ENCODE results near the gene ARFGAP1. TPM values are rescaled to one million over a fixed set of nuclear protein-coding genes. Genes with fewer than 3 reads are reported as not detected.

Gene ARFGAP1
- total RNA-seq, 2 donors from 2014 or later: 32.1 to 50.3 TPM

GRCh38 chr20:63322146-63322932, 49.7 kb downstream of the ARFGAP1 start:
- ATAC-seq: no peak
- intact Hi-C loops (cut with DNase I): no loop called here
- peak; percentile 10 for DNase-seq

DNA sequence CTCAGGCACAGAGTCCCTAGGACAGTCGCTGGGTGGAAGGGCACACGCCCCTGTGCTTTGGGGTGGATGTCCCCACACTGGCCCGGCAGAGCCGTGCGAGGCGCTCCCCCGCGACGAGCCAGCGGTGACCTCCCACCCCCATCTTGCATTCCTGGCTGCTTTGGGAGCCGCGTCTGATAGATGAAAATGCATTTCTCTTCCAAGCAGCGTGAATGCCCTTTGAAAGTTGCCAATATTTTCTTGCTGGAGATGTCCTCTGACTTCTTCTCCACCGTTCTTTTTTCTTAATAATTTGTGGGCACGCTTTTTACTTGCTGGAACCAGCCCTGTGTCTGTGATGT, 50.3 kb downstream of the ARFGAP1 start:
- ATAC-seq: no peak
- intact Hi-C loops (cut with DNase I): no loop called here
- peak; percentile 19 for DNase-seq

DNA sequence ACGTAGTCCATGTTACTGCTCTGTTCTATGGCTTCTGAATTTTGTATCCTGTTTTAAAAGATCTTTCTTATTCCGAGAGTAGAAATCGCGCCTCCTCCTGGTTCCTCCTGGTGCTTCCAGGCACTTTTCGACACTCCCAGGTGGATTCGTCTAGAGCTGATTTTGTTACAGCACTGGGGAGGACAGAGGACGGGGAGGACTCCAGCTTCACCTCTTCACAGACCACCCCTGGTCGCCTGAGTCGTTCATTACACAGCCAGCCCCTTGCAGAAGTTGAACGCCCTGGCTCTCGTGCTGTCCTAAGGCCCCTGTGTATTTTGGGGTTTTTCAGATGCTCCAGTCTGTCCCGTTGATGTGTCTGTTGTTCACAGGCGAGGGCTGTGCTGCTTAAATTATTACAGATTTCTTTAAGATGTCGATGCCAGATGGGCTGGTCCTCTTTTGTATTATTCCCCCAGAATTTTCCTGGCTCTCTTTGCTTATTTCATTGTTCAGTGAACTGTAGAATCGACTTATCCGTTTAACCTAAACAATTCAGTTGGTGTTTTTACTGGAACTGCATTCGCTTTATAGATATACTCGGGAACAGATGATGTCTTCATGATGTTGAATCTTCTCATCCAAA, 50.9 kb downstream of the ARFGAP1 start:
- DNase-seq: no peak
- ATAC-seq: no peak
- intact Hi-C loops (cut with DNase I): no loop called here

GRCh38 chr20:63325021-63325471, 52.4 kb downstream of the ARFGAP1 start:
- intact Hi-C loops (cut with DNase I): no loop called here
- no peak for ATAC-seq
- no peak for DNase-seq

DNA sequence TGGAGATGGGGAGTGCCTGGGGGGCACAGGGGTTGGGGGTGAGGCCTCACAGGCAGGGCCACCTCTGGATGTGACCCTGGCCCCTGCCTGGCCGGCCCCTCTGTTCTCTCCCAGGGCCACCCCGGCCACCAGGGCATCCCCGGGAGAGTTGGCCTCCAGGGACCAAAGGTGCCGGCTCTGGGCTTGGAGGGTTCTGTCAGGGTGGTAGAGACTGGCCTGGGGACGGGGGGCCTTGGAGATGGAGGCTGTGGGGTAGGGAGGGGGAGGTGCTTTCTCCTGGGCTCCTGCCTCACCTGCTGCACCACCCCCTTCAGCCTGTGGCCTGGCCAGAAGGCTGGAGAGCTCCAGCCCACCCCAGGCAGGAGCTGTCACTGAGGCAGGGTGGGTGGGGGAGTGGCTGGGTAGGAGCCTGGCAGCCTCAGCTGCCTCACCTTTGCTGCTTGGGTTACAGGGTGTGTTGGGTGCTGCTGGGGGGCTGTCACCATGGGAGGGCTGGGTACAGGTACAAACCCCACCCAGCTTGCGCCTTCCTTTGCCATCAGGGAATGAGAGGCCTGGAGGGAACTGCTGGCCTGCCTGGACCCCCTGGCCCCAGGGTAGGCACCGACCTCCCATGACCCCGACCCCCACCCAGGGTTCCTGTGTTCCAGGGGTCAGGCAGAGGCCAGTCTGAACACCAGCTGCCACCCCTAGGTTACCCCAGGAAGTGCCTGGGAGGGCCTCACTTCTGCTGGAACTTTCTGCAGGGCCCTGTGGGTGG, 53.1 kb downstream of the ARFGAP1 start:
- DNase-seq: peak; percentile 13
- intact Hi-C loops (cut with DNase I): no loop called here

DNA sequence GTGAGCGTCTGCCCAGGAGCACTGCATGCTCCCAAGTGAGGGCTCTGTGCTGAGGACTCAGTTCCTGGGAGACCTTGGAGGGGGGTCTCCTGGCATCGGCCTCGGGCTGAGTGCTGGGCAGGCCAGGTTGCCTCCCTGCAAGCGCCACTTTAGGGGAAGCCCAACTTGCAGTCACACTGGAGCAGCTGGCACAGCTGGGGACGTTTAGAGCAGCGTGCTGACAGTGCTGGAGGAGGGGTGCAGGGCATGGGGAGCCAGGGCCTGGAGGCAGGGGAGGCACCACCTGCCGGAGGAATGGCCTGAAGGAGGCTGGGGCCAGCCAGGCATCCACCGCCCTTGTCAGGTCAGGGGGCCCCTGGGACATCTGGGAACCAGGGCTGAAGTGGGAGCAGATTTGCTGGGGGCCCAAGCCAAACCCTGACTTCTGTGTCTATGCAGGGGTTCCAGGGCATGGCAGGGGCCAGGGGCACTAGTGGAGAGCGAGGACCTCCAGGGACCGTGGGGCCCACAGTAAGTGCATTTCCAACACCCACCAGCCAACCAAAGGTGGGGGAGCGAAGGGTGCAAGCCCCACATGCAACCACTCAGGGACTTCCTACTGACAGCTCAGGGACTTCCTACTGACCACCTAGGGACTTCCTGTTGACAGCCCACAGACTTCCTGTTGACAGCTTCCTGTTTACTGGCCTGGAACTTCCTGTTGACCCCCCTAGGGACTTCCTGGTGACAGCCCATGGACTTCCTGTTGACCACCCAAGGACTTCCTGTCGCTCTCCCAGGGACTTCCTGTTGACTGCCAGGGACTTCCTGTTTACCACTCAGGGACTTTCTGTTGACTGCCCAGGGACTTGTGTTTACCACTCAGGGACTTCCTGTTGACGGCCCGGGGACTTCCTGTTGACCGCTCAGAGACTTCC, 54.0 kb downstream of the ARFGAP1 start:
- ATAC-seq (no peak), DNase-seq (no peak)
- intact Hi-C loops (cut with DNase I): no loop called here

More for the DNA sequence above, 53.1 kb downstream of the ARFGAP1 start:
- no peak for ATAC-seq

DNA sequence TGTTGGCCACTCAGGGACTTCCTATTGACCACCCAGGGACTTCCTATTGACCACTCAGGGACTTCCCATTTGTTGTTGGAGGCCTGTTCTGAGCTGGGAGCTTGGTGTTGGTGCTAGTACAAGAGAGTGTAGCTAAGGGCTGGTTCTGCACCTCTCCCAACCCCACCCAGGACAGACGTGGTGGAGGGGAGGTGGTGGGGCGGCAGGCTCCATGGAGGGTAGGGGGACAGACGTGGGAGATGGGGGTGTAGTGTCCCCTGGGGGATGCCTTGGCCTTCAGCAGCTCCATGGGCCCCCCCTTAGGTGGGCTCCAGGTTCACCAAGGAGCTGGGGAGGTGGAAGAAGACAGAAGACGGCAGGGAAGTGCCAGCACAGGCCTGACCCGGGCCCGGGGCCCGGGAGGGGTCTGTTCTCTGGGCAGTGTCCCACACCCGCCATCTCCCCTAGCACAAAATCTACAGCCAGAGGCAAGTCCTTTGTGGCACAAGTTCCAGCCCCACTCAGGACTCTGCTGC, 54.7 kb downstream of the ARFGAP1 start:
- intact Hi-C loops (cut with DNase I): no loop called here
- DNase-seq (no peak), ATAC-seq (no peak)

DNA sequence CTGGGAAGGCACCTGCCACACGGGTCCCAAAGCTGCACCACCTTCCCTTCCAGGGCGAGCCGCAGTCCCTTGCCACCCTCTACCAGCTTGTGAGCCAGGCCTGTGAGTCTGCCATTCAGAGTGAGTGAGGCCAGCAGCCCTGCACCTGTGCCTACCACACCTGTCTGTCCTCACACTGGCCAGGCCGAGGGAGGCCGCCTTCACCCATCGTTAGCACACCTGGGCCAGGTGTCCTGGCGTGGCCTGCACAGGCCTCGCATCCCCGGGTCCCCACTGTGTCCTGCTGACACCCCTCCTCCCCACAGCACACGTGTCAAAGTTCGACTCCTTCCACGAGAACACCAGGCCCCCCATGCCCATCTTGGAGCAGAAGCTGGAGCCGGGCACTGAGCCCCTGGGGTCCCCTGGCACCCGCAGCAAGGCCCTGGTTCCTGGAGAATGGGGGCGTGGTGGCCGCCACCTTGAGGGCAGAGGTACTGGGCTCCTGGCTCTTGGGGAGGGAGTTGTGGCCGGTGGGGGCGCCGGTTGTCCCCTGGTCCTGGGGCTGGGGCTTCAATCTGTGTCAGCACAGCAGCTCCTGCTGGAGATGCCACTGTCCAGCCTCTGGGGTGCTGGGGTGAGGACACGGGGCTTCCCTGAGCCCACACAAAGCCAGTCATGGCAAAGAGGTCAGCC, 55.5 kb downstream of the ARFGAP1 start:
- DNase-seq (peak; percentile 19), ATAC-seq (no peak)
- intact Hi-C loops (cut with DNase I): no loop called here

DNA sequence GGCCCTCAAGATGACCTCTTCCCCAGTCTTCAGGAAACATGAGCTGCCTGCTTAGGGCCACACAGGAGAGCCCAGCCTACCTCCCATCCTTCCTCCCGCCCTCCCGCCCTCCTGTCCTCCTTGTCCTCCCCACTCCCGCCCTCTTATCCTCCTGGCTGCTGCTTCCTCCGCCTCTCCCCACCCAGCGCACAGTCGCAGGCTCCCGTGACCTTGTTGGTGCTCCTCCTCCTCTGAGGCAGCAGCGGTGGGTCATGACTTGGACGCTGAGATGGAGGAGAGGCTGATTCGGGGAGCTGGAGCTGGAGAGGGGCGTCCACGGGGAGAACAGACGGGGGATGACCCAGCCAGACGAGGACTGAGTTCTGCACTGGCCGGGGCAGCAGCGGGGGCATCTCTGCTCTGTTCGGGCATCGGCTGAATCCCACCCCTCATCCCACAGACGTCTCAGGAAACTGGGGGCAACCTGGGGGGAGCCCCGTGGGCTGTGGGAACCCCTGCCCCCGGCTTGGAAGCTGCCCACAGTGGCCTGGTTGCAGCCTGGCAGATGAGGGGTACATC, 56.2 kb downstream of the ARFGAP1 start:
- intact Hi-C loops (cut with DNase I): no loop called here
- ATAC-seq: no peak
- no peak for DNase-seq

DNA sequence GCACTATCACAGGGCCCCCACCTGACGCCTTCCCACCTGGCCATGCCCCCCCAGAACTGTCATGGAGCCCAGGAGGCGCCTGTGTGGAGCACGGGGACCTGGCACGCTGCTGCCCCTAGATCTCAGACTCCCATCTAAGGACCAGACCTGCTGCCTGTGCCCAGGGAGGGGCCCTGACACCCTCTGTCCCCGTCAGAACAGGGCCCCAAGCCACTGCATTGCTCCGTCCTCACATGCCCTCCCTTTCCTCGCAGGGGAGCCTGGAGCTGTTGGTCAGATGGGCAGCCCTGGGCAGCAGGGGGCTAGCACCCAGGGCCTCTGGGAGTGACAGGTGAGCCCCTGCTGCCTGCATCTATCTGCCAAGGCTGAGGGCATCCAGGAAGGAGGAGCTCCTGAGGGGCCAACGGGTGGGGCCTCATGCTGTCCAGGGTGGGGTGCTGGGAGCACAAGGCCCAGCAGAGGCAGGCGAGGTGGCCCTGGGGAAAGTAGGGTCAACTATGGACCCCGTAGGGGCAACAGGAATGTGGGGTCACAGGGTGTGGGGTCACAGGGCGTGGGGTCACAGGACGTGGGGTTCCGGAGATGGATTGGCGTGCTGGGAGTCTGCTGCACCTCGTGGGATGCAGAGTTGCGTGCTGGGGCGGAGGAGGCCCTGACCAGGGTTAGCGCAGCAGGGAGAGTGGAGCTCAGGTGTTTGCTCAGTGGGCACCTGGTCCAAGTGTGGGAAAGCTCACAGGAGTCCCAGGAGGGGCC, 56.9 kb downstream of the ARFGAP1 start:
- intact Hi-C loops (cut with DNase I): no loop called here
- ATAC-seq (no peak), DNase-seq (no peak)

GRCh38 chr20:63330084-63330760, 57.6 kb downstream of the ARFGAP1 start:
- DNase-seq: no peak
- intact Hi-C loops (cut with DNase I): no loop called here
- ATAC-seq: no peak

DNA sequence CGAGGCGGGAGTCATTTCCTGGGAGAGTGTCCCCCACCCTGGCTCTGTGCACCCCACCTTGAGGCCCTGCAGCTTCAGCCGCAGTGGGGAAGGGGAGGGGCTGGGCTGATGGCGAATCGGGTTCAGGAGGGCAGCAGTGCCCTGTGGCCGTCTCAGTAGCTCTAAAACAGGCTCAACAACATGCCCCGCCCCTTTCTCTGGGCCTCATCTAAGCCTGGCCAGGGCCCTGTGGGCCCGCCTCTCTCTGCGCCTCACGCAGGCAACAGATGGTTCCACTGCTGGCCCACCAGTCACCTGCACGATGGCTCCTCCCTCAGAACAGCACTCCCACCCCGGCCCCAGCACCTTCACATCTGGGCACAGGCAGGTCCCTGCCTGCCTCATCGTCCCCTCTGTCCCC, 58.3 kb downstream of the ARFGAP1 start:
- ATAC-seq: no peak
- intact Hi-C loops (cut with DNase I): no loop called here
- DNase-seq: no peak

DNA sequence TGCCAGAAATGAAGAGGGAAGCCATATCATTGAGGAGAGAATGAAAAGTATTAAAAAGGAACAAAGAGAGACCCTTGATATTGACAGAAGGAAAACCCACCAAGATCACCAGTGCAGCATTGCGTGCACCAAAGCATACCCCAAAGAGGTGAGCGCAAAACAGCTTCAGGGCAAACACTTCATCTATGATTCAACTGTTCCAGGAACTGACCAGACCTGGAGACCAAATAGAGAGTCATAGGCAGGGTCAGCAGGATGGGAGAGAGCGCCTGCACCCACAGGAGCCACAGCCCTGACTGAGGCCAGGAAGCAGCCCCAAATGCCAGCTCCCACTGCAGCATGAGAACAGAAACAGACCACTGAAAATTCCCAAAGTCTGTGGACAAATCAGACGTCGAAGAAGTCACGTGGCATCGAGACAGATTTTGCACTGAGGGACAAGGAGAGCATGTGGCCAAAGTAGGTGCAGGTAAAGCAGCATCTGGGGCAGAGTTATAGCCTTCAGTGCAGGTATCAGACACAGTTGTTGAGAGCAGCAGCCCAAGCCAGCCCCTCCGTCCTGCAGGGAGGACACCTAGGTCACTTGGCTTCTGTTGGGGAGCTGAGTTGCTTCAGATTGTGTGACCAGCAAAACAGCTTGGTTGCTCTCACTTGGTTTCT, 59.3 kb downstream of the ARFGAP1 start:
- ATAC-seq (no peak), DNase-seq (no peak)
- intact Hi-C loops (cut with DNase I): no loop called here

DNA sequence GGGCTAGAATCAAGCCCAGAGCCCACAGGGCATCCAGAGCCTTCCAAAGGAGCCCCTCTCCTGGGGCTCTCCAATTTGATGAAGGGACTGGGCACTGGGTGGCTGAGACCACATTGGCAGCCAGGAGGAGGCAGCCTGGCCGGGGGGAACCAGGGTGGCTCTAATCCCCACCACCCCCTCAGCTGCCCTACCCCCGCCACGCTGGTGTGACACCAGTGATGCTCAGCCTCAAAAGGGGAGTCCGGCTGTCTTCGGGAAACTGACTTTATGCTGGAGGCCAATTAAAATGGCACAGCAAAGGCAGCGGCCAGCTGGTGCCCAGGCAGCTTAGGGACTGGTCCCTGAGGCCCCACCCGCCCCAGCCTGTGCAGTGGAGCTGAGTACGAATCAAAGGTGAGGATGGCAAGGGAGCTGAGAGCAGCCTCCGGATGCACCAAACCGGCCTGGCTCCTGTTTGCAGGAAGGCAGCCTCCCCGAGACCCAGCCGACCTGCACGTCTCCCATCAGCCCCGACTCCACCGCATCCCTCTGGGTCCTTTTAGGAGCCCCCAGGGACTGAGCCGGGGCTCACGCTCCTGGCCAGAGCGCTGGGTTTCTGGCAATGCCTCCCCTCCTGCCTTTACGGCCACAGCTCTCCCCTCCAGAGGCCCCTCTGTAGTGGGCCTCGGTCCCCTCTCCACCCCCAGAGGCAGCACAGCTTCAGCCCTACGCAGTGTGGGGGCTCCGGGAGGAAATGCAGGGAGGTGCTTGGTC, 60.1 kb downstream of the ARFGAP1 start:
- intact Hi-C loops (cut with DNase I): no loop called here
- DNase-seq: no peak

GRCh38 chr20:63333241-63333836, 60.7 kb downstream of the ARFGAP1 start:
- DNase-seq (no peak), ATAC-seq (no peak)
- intact Hi-C loops (cut with DNase I): no loop called here

More for the DNA sequence above, 60.1 kb downstream of the ARFGAP1 start:
- ATAC-seq: no peak

Data from left cardiac atrium (tissue), 4 donors.